ENCODE results near the gene AVPR1B.

AVPR1B gene, protein sequence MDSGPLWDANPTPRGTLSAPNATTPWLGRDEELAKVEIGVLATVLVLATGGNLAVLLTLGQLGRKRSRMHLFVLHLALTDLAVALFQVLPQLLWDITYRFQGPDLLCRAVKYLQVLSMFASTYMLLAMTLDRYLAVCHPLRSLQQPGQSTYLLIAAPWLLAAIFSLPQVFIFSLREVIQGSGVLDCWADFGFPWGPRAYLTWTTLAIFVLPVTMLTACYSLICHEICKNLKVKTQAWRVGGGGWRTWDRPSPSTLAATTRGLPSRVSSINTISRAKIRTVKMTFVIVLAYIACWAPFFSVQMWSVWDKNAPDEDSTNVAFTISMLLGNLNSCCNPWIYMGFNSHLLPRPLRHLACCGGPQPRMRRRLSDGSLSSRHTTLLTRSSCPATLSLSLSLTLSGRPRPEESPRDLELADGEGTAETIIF

GRCh38 chr1:206117151-206117948 lies at the start of gene AVPR1B:
Gene AVPR1B, minus strand, starts transcription at chr1:206117388. Its CDS starts 498 bp downstream, at chr1:206116890.
- DNase-seq (ENCODE audit: low read depth, low spot score) = no peak

GRCh38 chr1:206145771-206146290 lies 28.6 kb upstream of the AVPR1B start:
- DNase-seq (ENCODE audit: low read depth, low spot score) = no peak

- no peak for DNase-seq (ENCODE audit: low read depth, low spot score)
These were observed 27.4 kb upstream of the AVPR1B start for GRCh38 chr1:206144605-206145004.

- no peak for DNase-seq (ENCODE audit: low read depth, low spot score)
These were observed 26.5 kb upstream of the AVPR1B start for GRCh38 chr1:206143537-206144172.

- DNase-seq (ENCODE audit: low read depth, low spot score) = no peak
These were observed 25.6 kb upstream of the AVPR1B start for GRCh38 chr1:206142770-206143169.

- DNase-seq (ENCODE audit: low read depth, low spot score) = no peak
These were observed 24.8 kb upstream of the AVPR1B start for GRCh38 chr1:206142011-206142410.

DNA sequence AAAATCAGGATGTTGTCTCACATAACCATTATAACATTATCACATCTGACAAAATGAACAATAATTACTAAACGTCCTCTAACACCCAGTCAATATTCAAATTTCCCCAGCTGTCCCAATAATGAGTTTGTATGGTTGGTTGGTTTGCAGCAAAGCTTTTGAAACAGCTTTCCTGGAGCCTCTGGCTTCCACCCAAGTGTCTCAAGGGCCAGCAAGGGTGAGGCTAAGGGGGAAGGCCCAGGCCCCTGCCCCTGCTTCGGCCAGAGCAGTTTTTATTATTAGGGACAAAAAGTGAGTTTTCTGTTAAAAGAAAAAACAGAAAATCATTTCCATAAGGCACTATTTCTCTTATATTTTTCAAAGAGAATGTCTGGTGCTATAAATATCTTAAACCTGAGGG lies 19.1 kb upstream of the AVPR1B start:
- DNase-seq (ENCODE audit: low read depth, low spot score) = no peak

DNA sequence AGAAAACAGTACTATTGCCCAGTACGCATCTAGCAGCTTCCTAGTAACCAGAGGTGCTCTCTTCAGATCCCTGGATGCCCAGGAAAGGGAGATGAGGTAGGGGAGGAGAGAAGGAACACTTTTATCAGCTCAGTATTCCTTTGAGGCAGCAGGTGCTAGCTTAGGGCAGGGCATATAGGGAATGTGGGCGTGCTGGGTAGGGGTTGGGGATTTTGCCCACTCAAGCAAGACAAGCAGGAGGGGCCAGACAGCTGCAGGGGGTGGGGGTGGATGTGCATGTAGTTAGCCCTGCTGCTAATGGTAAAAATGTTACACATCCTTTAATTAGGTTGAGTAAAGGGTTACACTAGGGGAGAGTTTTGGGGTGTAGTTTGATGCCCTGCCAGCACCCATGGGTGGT lies 18.1 kb upstream of the AVPR1B start:
- DNase-seq (ENCODE audit: low read depth, low spot score) = no peak

GRCh38 chr1:206133751-206134415 lies 16.7 kb upstream of the AVPR1B start:
- DNase-seq (ENCODE audit: low read depth, low spot score) = no peak

- no peak for DNase-seq (ENCODE audit: low read depth, low spot score)
These were observed 13.8 kb upstream of the AVPR1B start for GRCh38 chr1:206131037-206131436.

GRCh38 chr1:206128196-206128595 lies 11.0 kb upstream of the AVPR1B start:
- no peak for DNase-seq (ENCODE audit: low read depth, low spot score)

- no peak for DNase-seq (ENCODE audit: low read depth, low spot score)
These were observed 10.1 kb upstream of the AVPR1B start for GRCh38 chr1:206127336-206127735.

DNA sequence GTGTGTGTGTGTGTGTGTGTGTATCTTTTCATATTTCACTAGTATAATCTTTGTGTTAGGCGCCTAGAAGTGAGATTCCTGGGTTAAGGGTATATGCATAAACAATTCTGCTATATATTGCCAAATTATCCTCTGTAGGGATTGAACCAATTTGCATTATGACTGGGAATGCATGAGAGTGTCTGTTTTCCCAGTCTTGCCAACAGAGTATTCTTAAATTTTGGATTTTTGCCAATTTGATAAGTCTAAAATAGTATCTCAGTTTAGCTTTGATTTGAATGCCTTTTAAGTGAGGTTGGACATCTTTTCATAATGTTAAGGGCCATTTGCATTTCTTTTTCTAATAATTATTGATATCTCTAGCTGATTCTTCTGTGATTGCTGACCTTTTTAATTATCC lies 8.2 kb upstream of the AVPR1B start:
- DNase-seq (ENCODE audit: low read depth, low spot score) = no peak

- no peak for DNase-seq (ENCODE audit: low read depth, low spot score)
These were observed 5.5 kb upstream of the AVPR1B start for GRCh38 chr1:206122686-206123085.

GRCh38 chr1:206121269-206121668 lies 4.1 kb upstream of the AVPR1B start:
- DNase-seq (ENCODE audit: low read depth, low spot score) = no peak

- DNase-seq (ENCODE audit: low read depth, low spot score) = no peak
These were observed 3.2 kb upstream of the AVPR1B start for GRCh38 chr1:206120406-206120805.

- DNase-seq (ENCODE audit: low read depth, low spot score) = no peak
These were observed 376 bp downstream of the AVPR1B start for GRCh38 chr1:206116873-206117150.

DNA sequence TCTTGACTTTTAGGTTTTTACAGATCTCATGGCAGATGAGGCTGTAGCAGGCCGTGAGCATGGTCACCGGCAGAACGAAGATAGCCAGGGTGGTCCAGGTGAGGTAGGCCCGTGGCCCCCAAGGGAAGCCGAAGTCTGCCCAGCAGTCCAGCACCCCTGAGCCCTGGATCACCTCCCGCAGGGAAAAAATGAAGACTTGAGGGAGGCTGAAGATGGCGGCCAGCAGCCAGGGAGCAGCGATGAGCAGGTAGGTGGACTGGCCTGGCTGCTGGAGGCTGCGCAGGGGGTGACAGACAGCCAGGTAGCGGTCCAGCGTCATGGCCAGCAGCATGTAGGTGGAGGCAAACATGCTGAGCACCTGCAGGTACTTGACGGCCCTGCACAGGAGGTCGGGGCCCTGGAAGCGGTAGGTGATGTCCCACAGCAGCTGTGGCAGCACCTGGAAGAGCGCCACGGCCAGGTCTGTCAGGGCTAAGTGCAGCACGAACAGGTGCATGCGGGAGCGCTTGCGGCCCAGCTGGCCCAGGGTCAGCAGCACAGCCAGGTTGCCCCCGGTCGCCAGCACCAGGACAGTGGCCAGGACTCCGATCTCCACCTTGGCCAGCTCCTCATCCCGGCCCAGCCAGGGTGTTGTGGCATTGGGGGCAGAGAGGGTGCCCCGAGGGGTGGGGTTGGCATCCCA lies 856 bp downstream of the AVPR1B start:
- DNase-seq (ENCODE audit: low read depth, low spot score) = no peak

DNA sequence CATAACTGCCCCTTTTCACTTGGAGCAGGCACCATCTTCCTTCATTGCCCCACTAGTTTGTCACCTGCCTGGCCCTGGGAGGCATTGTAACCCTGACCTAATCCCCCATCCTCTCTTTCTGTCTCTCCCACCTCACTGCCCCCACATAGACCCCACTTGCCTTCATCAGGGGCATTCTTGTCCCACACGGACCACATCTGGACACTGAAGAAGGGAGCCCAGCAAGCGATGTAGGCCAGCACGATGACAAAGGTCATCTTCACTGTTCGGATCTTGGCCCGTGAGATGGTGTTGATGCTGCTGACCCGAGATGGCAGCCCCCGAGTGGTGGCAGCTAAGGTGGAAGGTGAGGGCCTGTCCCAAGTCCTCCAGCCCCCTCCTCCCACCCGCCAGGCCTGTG lies 1.4 kb downstream of the AVPR1B start:
- no peak for DNase-seq (ENCODE audit: low read depth, low spot score)

GRCh38 chr1:206114692-206115640 lies 2.2 kb downstream of the AVPR1B start:
- DNase-seq (ENCODE audit: low read depth, low spot score) = no peak

Measured in iPS DF 19.7 (cell line).